HepG2 (cell line): ENCODE data around the gene PPP4R2. TPM values are rescaled to one million over a fixed set of nuclear protein-coding genes. Genes with fewer than 3 reads are reported as not detected.
A peak's percentile ranks its signal among the peaks of the same experiment; 100 is the strongest.

Source experiments
- CHD2 ChIP-seq: IDR thresholded peaks from 2 replicates; pipeline ENCODE4 v1.6.1; 2011; ENCODE audit warnings: low read depth, low read length, improper control_type of control experiment
- KLF15 ChIP-seq: sonication (generic); formaldehyde crosslinking; IDR thresholded peaks from 2 replicates; pipeline ENCODE4 v1.8.1; 2023; ENCODE audit warnings: borderline replicate concordance, mild to moderate bottlenecking, inconsistent platforms, missing genetic modification reagents, mixed read lengths
- RARA ChIP-seq: IDR thresholded peaks from 2 replicates; pipeline ENCODE4 v1.6.1; 2016; ENCODE audit warnings: missing genetic modification reagents, missing compliant biosample characterization
- REXO4 ChIP-seq: sonication (generic); formaldehyde crosslinking; IDR thresholded peaks from 2 replicates; pipeline ENCODE4 v1.8.0; 2022; ENCODE audit warnings: missing genetic modification reagents, mild to moderate bottlenecking, borderline replicate concordance
- RFXANK ChIP-seq: IDR thresholded peaks from 2 replicates; pipeline ENCODE4 v1.6.1; 2016
- SOX6 ChIP-seq, 2 experiments: fragments of 450-650 bp in 1 of 2; sonication (generic) in 1 of 2; formaldehyde crosslinking in 1 of 2; IDR thresholded peaks; 2 replicates each; pipeline versions ENCODE4 v1.4.0 to v1.6.1; 2017 to 2020; ENCODE audit warnings: antibody characterized with exemption in 1 of 2, mild to moderate bottlenecking in 1 of 2, missing genetic modification reagents in 1 of 2
- THAP11 ChIP-seq: IDR thresholded peaks from 2 replicates; pipeline ENCODE4 v1.6.1; 2016; ENCODE audit warnings: missing biosample characterization, missing genetic modification reagents
- ZBTB7A ChIP-seq: sonication (generic); formaldehyde crosslinking; IDR thresholded peaks from 2 replicates; pipeline ENCODE4 v1.8.0; 2022; ENCODE audit warnings: mild to moderate bottlenecking, missing genetic modification reagents
- ZEB1 ChIP-seq: IDR thresholded peaks from 2 replicates; pipeline ENCODE4 v1.6.1; 2012; ENCODE audit warnings: mild to moderate bottlenecking, low read depth, inconsistent platforms; ENCODE audit not compliant: insufficient replicate concordance
- ZKSCAN8 ChIP-seq: IDR thresholded peaks from 2 replicates; pipeline ENCODE4 v1.6.1; 2016; ENCODE audit warnings: borderline replicate concordance, missing genetic modification reagents, missing compliant biosample characterization
- ZNF10 ChIP-seq: sonication (generic); formaldehyde crosslinking; IDR thresholded peaks from 2 replicates; pipeline ENCODE4 v1.4.0; 2020; ENCODE audit warnings: mild to moderate bottlenecking, low read depth, missing genetic modification reagents, borderline replicate concordance
- ZNF430 ChIP-seq: sonication (generic); formaldehyde crosslinking; IDR thresholded peaks from 2 replicates; pipeline ENCODE4 v1.9.0; 2021; ENCODE audit warnings: mild to moderate bottlenecking, missing genetic modification reagents
- ZNF644 ChIP-seq: IDR thresholded peaks from 2 replicates; pipeline ENCODE4 v1.6.1; 2016; ENCODE audit warnings: low read depth
- ZNF703 ChIP-seq: sonication (generic); formaldehyde crosslinking; IDR thresholded peaks from 2 replicates; pipeline ENCODE4 v1.5.1; 2020; ENCODE audit warnings: missing genetic modification reagents, mild to moderate bottlenecking, moderate library complexity, borderline replicate concordance
- ZNF792 ChIP-seq: IDR thresholded peaks from 2 replicates; pipeline ENCODE4 v1.6.1; 2016
- polyA plus RNA-seq, 8 experiments: library from polyadenylated mRNA; depleted of rRNA in 3 of 8; stranded (reverse) in 7 of 8; unstranded in 1 of 8; fragments of >200 nt; fragmentation: Illumina TruSeq in 4 of 8; extraction: Trizol in 4 of 8; gene quantifications; 2 replicates each; pipeline versions ENCODE4 v1.2.1 to v1.2.3, GENCODE V29; 2011 to 2016; ENCODE audit warnings: low read depth in 4 of 8, missing spikeins in 1 of 8, mixed read lengths in 1 of 8; ENCODE audit not compliant: insufficient read depth in 1 of 8
- total RNA-seq, 5 experiments: library from RNA; depleted of rRNA; stranded (reverse); fragments of >200 nt; fragmentation: Illumina TruSeq; extraction: Trizol; gene quantifications; 2 replicates each; pipeline ENCODE4 v1.2.3, GENCODE V29; 2016; ENCODE audit warnings: low read depth in 1 of 5
- TF ChIP-seq, protein P1 (sequence below): IDR thresholded peaks from 2 replicates; pipeline ENCODE4 v1.6.1; 2016
- TF ChIP-seq, protein P2 (sequence below): IDR thresholded peaks from 2 replicates; pipeline ENCODE4 v1.6.1; 2016; ENCODE audit warnings: missing compliant biosample characterization, missing genetic modification reagents, borderline replicate concordance
- TF ChIP-seq, protein P3 (sequence below): sonication (generic); formaldehyde crosslinking; IDR thresholded peaks from 2 replicates; pipeline ENCODE4 v1.9.0; 2021; ENCODE audit warnings: missing genetic modification reagents, borderline replicate concordance
- TF ChIP-seq, protein P4 (sequence below): IDR thresholded peaks from 2 replicates; pipeline ENCODE4 v1.6.1; 2016; ENCODE audit warnings: low read depth
- TF ChIP-seq, protein P5 (sequence below): sonication (generic); formaldehyde crosslinking; IDR thresholded peaks from 2 replicates; pipeline ENCODE4 v1.4.0; 2020; ENCODE audit warnings: missing genetic modification reagents, borderline replicate concordance

Gene PPP4R2
- total and polyA plus RNA-seq, 2 of the 13 experiments (the other 11 are each of a cell fraction or from before 2014, with no cell fraction given) = 22.3 to 161 TPM

DNA sequence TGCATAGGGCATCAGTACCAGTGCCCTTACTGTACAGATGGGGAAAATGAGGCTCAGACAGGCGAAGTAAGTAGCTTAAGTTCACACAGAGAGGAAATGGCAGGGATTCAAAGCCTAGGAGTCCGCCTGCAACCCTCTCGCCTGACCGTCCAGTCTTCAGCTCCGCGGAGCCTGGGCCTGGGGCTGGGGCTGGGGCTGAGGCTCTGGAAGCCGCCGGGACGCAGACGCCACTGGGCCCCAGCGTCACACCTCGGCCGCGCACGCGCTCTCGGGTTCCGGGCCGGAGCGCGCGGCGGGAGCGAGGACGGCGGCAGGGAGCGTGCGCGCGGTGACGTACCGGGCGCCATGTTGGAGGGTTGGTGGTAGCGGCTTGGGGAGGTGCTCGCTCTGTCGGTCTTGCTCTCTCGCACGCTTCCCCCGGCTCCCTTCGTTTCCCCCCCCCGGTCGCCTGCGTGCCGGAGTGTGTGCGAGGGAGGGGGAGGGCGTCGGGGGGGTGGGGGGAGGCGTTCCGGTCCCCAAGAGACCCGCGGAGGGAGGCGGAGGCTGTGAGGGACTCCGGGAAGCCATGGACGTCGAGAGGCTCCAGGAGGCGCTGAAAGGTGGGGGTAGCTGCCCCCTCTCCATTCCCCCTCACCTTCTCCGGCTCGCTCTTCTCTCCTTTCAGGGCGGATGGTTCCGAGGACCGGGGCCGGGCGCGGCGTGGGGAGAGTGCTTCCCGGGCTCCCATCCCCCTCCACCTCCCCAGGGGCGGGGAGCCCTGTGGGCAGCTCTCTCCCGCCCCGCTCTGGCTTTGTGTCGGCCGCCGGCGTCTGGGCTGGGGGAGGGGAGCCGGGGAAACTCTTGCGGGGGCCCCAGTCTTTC is at the start of gene PPP4R2 (continued):
- TF ChIP-seq, protein P1, sequence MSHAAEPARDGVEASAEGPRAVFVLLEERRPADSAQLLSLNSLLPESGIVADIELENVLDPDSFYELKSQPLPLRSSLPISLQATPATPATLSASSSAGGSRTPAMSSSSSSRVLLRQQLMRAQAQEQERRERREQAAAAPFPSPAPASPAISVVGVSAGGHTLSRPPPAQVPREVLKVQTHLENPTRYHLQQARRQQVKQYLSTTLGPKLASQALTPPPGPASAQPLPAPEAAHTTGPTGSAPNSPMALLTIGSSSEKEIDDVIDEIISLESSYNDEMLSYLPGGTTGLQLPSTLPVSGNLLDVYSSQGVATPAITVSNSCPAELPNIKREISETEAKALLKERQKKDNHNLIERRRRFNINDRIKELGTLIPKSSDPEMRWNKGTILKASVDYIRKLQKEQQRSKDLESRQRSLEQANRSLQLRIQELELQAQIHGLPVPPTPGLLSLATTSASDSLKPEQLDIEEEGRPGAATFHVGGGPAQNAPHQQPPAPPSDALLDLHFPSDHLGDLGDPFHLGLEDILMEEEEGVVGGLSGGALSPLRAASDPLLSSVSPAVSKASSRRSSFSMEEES = no peak
- TF ChIP-seq ZNF430 = no peak
- TF ChIP-seq THAP11 = peak; percentile 74
- TF ChIP-seq, protein P2, sequence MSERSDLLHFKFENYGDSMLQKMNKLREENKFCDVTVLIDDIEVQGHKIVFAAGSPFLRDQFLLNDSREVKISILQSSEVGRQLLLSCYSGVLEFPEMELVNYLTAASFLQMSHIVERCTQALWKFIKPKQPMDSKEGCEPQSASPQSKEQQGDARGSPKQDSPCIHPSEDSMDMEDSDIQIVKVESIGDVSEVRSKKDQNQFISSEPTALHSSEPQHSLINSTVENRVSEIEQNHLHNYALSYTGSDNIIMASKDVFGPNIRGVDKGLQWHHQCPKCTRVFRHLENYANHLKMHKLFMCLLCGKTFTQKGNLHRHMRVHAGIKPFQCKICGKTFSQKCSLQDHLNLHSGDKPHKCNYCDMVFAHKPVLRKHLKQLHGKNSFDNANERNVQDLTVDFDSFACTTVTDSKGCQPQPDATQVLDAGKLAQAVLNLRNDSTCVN = no peak
- TF ChIP-seq ZNF644 (CRISPR knock-in tag) = no peak
- TF ChIP-seq ZKSCAN8 (CRISPR knock-in tag) = no peak
- TF ChIP-seq, protein P3, sequence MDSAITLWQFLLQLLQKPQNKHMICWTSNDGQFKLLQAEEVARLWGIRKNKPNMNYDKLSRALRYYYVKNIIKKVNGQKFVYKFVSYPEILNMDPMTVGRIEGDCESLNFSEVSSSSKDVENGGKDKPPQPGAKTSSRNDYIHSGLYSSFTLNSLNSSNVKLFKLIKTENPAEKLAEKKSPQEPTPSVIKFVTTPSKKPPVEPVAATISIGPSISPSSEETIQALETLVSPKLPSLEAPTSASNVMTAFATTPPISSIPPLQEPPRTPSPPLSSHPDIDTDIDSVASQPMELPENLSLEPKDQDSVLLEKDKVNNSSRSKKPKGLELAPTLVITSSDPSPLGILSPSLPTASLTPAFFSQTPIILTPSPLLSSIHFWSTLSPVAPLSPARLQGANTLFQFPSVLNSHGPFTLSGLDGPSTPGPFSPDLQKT = no peak
- TF ChIP-seq RFXANK = no peak
- no peak for TF ChIP-seq KLF15 (CRISPR knock-in tag)
- no peak for TF ChIP-seq ZBTB7A
- TF ChIP-seq ZNF792 (CRISPR knock-in tag) = no peak
- peak; percentile 59; the same call in 1 of the 2 replicates for TF ChIP-seq CHD2
- no peak for TF ChIP-seq ZNF10 (CRISPR knock-in tag)
- TF ChIP-seq RARA (CRISPR knock-in tag) = no peak
- no peak for TF ChIP-seq ZEB1
- TF ChIP-seq REXO4 (CRISPR knock-in tag) = no peak
- TF ChIP-seq, protein P4, sequence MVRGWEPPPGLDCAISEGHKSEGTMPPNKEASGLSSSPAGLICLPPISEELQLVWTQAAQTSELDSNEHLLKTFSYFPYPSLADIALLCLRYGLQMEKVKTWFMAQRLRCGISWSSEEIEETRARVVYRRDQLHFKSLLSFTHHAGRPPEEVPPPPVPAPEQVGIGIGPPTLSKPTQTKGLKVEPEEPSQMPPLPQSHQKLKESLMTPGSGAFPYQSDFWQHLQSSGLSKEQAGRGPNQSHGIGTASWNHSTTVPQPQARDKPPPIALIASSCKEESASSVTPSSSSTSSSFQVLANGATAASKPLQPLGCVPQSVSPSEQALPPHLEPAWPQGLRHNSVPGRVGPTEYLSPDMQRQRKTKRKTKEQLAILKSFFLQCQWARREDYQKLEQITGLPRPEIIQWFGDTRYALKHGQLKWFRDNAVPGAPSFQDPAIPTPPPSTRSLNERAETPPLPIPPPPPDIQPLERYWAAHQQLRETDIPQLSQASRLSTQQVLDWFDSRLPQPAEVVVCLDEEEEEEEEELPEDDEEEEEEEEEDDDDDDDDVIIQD (CRISPR knock-in tag) = no peak
- TF ChIP-seq, protein P5, sequence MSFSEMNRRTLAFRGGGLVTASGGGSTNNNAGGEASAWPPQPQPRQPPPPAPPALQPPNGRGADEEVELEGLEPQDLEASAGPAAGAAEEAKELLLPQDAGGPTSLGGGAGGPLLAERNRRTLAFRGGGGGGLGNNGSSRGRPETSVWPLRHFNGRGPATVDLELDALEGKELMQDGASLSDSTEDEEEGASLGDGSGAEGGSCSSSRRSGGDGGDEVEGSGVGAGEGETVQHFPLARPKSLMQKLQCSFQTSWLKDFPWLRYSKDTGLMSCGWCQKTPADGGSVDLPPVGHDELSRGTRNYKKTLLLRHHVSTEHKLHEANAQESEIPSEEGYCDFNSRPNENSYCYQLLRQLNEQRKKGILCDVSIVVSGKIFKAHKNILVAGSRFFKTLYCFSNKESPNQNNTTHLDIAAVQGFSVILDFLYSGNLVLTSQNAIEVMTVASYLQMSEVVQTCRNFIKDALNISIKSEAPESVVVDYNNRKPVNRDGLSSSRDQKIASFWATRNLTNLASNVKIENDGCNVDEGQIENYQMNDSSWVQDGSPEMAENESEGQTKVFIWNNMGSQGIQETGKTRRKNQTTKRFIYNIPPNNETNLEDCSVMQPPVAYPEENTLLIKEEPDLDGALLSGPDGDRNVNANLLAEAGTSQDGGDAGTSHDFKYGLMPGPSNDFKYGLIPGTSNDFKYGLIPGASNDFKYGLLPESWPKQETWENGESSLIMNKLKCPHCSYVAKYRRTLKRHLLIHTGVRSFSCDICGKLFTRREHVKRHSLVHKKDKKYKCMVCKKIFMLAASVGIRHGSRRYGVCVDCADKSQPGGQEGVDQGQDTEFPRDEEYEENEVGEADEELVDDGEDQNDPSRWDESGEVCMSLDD (CRISPR knock-in tag) = no peak
- no peak for TF ChIP-seq SOX6 (IDR thresholded peaks at IDR 0.05)
- TF ChIP-seq SOX6 (CRISPR knock-in tag; IDR thresholded peaks at IDR 0.05) = no peak
- no peak for TF ChIP-seq ZNF703 (CRISPR knock-in tag)
